ENCODE measurements around the gene KLRF2.

GRCh38 chr12:9928607-9929006, 47.3 kb downstream of the KLRF2 start:
- TF ChIP-seq CTCF (conservative IDR thresholded peaks at IDR 0.05 in 1 of 2, IDR thresholded peaks at IDR 0.05 in 1 of 2; ENCODE audit: extremely low read depth in 1 of 2, insufficient read depth in 1 of 2, low read depth in 1 of 2, low read length in 2 of 2), result no peak
- no peak for TF ChIP-seq EZH2 (IDR thresholded peaks at IDR 0.05; ENCODE audit: borderline replicate concordance, low read length)
